LNCAP (cell line): ENCODE measurements around the gene RECQL.

ENCODE experiments used
- CTCF ChIP-seq: fragments of 450-650 bp; IDR thresholded peaks from 2 replicates; pipeline ENCODE4 v1.5.1; 2017; ENCODE audit warnings: mild to moderate bottlenecking

RECQL gene

GRCh38 chr12:21539797-21540196, 38.4 kb upstream of the RECQL start:
- no peak for TF ChIP-seq CTCF

GRCh38 chr12:21538061-21538653, 36.7 kb upstream of the RECQL start:
- TF ChIP-seq CTCF = no peak

- TF ChIP-seq CTCF = no peak
Measured at GRCh38 chr12:21529456-21529855, 28.0 kb upstream of the RECQL start.

- TF ChIP-seq CTCF = no peak
Measured at GRCh38 chr12:21528953-21529352, 27.5 kb upstream of the RECQL start.

GRCh38 chr12:21527451-21528180, 26.2 kb upstream of the RECQL start:
- TF ChIP-seq CTCF = no peak

GRCh38 chr12:21526721-21527345, 25.4 kb upstream of the RECQL start:
- TF ChIP-seq CTCF = no peak

GRCh38 chr12:21526053-21526452, 24.6 kb upstream of the RECQL start, which contains the start of gene SPX:
TSS of gene SPX (plus strand) at chr12:21526296. CDS start at chr12:21526473, 177 bp downstream.
- TF ChIP-seq CTCF = no peak
